Fibroblast of upper back skin (primary cell): ENCODE measurements around the gene ARMC6.

Source experiments
- DNase-seq: peaks from one replicate; pipeline ENCODE4 v3.0.0-alpha.2; 2013

The ARMC6 gene

DNA sequence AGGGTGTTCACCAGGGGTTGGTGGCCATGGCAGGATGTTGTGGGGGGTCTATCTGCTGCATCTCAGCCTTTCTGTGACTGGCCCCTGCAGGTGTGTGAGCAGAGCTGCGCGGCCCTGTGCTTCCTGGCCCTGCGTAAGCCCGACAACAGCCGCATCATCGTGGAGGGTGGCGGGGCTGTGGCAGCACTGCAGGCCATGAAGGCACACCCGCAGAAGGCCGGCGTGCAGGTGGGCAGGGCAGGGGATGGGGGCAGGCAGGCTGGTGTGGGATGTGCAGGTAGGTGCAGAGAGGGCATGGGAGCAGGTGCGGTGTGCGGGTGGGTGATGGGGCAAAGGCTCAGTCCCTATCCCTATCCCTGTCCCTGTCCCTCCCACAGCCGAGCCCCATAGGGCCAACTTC lies 22.3 kb downstream of the ARMC6 start:
- DNase-seq, result no peak

DNA sequence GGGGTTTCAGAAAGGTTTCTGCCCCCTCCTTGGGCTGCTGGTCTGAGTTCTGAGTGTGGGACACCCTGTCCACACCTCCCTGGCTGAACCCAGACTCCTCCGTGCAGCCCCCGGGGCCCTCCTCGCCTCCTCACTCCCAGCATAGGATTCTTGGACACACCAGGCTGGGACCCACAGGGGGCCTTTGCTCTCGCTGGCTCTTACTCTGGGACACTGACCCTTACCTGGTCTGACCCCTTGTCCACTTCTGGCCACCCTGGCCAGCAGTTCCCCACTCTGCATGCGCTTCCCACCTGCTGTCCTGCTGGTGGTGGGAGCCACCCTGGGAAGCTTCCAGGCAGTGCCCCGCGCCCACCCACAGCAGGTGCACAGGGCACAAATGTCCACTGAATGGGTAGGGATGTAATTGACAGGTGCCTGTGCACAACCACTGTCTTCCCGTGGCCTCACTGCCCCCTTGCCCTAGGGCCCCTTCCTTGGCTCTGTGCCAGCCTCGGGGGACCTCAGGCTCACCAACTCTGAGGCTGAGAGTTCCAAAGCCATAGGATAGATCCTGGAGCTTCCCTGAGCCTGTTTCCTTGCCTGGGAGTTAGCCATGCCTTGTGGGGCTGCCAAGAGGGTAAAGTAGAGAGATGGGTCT lies 23.4 kb downstream of the ARMC6 start:
- no peak for DNase-seq

GRCh38 chr19:19057317-19057716 lies 23.9 kb downstream of the ARMC6 start:
- DNase-seq, result no peak

DNA sequence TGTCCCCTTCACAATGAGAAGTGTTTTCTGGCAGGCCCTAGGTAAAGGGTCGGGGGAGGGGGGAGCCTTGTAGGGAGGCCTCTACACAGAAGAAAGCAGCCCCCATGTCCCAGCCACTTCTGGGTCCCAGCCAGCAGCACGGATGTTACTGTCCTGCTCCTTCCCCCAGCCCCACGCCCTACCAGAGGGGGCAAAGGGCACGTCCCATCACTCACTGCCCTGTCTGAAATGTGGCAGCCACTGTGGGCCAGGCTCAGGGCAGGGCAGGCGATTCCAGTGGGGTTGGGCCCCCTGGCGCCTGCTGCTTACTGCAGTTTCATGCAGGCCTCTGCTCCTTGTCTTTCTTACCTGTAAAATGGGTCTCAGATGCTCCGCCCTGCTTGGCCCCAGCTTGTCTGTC lies 24.3 kb downstream of the ARMC6 start:
- DNase-seq, result no peak

DNA sequence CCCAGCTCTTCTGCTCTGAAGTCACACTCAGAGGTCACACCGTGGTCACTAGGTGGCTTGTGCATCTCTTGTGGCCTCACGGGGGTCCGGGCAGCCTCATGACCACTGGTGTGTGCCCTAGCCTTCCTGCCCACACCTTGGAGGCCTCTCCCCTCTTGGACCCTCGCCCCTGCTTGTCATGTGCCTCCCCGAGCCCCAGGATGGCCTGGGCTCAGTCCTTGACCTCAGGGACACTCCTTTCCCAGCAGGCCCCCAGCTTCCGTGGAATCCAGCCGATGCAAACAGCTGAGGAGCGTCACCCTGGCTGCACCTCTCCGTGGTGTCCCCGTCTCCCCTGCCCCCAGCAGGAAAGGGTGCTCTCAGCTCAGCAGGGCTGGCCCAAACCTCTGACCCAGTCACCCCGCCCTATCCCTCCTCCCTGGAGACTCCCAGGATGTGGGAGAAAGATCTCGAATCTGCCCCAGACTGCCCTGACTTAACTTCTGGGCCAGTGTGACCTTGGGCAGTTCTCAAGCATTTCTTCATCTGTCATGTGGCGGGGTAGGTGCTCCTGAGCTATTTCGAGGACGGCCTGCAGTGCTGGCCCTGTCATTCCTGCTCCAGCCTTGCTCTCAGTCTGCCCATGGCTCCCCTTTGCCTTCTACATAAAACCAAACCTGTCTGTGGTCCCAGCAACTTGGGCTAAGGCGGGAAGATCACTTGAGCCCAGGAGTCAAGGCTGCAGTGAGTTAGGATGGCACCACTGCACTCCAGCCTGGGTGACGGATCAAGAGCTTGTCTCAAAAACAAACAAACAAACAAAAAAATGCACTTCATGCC lies 25.8 kb downstream of the ARMC6 start:
- DNase-seq, result no peak

DNA sequence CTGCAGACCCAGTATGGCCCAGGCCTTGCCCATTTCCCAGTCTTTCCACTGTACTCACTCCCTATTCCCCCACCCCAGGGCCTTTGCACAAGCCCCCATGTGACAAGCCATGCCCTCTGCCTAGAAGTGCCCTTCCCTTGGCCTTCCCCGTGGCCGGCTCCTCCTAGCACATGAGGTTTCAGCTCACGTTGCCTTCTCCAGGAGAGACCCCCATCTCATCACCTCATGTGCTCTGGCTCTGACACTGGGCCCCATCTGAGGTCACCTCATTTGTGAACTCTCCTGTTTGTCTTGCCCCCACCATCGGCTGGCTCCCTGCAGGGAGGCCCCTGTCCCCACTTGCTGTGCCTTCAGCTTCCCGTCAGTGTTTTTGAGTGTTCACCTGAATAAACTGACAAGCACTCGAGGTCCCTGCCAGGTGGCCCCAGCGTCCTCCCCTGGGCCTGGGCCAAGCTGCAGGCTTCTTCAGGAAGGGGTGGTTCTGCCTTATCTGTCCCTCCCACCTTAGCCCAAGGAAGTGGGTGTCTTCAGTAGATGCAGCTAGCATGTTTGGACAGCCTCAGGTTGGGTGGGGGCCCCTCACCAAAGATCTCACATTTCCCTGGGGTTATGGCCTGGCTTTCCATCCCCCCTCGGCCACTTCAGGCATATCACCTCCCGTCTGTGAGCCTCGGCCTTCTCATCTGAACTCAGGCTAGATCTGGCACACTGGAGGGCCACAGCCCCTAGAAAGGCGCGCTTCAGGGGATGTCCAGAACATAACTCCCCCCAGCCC lies 26.6 kb downstream of the ARMC6 start:
- no peak for DNase-seq

- DNase-seq, result no peak
Observed at GRCh38 chr19:19061506-19061905, 28.1 kb downstream of the ARMC6 start.

GRCh38 chr19:19062454-19063182 lies 29.2 kb downstream of the ARMC6 start:
- DNase-seq, result peak; percentile 38

DNA sequence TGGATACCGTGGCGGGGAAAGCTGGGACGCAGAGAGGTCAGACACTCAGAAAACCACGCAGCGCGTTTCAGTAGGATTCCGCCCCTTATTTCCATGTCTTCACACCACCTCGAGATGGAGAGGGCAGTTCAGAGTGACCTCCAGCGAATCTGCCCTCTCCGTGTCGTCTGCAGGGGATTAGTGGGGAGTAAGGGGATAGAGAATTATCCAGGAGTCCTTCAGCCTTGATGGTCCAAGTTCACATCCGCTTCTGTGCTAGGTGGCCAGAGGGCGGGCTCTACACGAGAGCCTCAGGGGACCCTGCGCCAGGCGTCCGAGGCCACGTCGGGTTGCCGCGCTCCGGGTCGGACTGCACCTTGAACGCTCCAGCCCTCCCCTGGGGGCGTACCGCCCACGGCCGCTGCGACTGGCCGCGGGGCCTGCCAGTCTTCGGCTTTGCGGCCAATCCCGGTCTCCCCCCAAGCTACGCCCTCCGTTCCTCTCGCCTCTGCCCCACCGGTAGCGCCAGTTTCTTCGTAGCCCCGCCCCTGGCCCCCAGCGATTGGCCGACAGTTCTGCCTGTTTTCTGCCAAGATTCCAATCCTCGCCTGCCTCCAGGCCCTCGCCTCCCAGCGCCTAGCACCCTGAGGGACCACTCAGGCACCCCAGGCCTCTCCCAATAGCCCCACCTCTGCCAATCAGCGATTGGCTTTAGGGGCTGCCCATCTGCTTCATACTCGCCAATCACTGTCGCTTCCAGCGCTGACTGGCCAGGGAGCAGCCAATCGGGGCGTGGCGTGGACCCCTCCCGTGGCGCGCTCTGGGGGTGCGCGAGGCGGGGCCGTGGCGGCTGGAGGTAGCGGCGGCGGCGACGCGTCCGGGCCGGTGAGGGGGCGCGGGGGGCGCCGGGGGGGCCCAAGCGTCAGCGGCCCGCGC lies 30.0 kb downstream of the ARMC6 start, which contains the start of gene SLC25A42:
Gene SLC25A42 (plus strand): TSS at position 812 of the 915 bp plus-strand sequence. CDS start 32,131 bp downstream, outside the sequence.
- DNase-seq, result peak; percentile 100

DNA sequence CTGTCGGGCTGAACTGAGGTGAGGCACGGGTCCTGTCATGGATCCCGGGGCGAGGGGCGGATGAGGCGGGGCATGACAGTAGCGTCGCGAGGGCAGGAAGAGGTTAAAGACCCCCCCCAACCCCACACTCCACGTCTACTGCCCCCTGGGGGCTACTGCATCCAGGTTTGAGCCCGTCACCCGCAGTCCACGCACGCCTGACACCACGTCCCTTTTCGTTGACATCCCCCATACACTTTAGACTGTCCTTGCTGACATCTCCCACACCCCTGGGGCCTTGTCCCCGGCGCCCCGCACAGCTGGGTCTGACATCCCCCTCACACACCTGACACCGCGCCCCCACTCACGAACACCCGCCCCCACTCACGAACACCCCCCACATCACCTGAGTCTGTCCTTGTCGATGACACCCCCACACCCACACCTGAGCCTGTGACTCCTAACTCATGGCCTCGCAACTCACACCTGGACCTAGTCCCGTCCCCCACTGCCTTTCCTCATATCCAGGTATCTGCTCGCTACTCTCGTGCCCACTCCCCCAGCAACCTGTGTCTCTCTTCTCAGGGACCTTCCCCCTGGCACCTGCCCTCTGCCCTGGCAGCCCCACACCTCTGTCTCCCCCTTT lies 30.8 kb downstream of the ARMC6 start:
- DNase-seq, result no peak

DNA sequence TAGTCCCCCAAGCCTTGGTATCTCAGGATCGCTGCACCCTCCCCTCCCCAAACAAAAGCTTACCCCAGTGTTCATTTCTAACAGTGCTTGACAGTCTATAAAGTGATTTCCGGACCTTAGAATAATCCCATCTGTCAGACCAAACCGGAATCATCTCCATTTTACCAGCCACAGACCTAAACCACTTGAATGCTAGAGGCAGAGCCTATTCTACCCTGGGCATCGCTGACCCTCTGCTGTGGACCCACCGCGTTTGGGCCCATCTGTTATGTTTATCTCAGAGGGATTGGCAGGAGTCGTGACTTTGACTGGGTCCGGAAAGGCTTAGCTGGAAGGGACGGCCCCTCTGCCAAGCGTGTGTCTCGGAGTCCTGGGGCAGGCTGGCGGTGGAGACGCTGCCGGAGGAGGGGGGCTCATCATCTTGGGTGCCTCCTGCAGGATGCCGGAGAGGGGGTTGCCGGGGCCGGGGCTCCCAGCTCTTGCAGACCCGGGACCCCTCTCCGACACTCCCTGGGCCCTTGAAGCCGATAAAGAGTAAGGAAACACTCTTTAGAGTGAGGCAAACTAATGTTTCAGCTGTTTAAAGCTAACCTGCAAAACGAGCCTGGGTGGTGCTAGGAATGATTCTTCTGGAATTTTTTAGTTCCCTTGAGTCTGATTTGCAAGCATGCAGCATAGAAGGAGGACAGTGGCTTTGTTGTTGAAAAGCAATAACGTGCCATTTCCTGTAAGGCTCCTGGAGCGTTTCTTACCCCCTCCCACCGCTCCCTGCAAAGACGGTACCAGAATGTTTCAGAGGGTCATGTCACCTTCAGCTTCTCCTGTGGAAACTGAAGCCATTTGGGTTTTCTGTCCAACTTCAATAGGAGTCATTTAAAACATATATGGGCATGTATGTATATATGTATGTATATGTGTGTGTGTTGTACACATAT lies 31.7 kb downstream of the ARMC6 start:
- DNase-seq, result no peak

DNA sequence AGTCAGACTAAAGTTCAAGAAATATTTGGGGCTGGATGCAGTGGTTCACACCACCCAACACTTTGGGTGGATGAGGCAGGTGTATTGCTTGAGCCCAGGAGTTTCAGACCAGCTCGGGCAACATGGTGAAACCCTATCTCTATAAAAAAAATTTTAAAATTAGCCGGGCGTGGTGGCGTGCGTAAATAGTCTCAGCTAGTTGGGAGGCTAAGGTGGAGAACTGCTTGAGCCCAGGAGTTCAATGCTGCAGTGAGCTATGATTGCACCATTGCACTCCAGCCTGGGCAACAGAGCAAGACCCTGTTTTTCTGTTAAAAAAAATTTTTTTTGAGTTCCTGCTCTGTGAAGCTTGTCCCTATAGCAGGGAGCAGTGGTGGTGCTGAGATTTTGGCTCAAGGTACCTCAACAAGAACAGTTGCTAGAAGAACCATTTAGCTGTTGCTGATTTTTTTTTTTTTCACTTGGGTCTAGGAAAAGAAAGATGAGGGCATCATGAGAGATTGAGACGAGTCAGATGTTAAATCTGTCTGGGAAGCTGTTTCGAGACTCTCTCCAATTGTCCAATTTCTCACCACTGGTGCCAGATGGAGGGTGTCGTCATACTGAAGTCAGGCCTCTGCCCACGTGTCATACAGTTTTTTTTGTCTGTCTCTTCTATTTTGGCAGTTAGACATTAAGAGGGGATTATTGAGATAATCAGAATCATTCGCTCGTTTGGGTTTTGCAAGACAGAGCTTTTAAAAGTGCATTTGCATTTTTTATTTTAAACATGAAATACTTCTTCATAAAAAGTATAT lies 34.1 kb downstream of the ARMC6 start:
- DNase-seq, result peak; percentile 6

DNA sequence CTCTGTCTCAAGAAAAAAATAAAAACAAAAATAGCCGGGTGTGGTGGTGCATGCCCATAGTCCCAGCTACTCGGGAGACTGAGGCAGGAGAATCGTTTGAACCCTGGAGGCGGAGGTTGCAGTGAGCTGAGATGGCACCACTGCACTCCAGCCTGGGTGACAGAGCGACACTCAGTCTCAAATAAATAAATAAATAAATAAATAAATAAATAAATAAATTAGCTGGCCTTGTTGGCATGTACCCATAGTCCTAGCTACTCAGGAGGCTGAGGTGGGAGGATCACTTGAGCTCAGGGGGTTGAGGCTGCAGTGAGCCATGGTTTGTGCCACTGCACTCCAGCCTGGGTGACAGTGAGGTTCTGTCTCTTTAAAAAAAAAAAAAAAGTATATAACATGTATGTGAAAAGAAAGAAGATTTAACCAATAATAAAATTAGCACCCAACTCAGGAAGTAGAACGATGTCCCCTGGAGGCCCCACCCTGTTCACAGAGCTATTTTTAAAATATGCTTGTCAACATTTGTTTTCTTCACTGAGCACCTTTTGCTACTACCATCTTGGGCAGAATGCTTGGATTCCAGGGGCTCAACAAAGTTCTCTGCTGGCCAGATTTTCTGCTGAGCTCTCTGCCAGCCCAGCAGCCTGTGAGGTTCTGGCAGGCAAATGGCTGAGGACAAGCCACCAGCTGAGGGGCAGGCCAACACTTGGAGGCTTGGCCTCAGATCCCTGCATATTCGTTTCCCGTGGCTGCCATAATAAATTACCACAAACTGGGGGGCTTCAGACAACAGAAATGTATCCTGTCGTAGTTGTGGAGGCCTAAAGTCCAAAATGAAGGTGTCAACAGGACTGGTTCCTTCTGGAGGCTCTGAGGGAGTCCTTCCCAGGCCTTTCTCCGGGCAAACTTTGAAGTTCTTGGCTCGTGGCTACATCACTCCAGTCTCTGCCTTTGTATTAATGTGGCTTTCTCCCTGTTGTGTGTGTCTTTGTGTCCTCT lies 35.6 kb downstream of the ARMC6 start:
- no peak for DNase-seq

DNA sequence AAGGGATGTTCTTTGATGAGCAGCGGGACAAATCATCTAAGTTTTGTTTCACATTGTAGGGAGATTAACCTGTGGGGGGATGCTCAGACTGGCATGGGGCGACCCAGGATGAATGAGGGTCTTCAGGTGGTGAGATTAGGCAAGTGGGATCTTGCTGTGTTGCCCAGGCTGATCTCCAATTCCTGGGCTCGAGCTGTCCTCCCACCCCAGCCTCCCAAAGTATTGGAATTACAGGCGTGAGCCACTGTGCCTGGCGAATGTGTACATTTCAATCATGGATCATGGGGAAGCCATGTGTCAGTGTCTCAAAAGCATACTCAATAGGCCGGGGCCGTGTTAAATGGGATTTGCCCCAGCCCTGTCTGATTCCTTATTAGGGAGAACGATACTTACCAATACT lies 38.5 kb downstream of the ARMC6 start:
- no peak for DNase-seq

DNA sequence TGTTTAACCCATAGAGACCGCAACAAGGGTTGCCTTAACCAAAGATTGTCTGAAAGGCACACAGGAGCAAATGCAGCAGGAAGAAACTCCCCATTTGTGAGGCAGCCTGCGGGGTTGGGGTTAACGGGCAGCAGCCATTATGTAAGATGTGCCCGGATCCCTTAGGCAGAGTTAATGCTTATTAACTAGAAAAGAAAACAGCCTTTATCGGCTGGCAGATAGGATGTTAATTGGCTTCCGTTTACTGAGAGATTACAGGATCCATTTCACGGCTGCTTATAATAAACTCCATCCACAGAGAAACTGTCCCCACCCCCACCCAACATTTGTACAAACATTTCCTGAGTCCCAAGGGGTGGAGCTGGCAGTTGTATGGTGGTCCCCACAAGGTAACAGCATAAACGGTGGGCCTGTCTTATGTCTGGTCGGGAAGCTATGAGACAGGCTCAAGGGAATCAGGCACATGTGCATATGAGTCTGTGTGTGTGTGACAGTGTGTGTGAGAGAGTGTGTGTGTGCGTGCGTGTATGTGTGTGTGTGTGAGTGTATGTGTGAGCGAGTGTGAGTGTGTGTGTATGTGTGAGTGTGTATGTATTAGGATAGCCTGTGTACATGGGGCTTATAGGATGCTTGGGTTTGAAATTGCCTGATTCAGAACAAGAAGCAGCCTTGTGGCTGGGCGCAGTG lies 40.9 kb downstream of the ARMC6 start:
- DNase-seq, result no peak

DNA sequence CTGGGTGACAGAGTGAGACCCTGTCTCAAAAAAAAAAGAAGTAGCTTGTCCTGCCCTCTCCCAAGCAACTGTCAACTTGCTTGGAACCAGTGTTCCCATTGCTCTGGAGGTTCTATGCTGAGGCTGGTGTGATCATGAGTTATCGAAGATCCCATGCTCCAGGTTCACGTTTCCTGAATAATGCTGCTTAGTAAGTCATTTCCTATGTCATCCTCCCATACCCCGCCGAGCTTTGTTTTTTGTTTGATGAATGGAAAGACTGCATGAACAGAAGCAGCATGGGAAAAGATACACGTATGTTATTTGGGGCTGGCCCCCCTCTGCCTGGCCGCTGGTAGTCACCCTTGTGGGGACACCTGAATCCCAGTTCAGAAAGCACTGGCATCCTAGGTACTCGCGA lies 41.7 kb downstream of the ARMC6 start:
- DNase-seq, result no peak

- DNase-seq, result no peak
Observed at GRCh38 chr19:19076476-19076875, 43.1 kb downstream of the ARMC6 start.
